IMR-90 (cell line): ENCODE measurements around the gene DHRS12. TPM values are rescaled to one million over a fixed set of nuclear protein-coding genes. Genes with fewer than 3 reads are reported as not detected.

Experiments used
- ATAC-seq: fragments of 200-7000 bp; cut with Tn5 transposase; 2 replicates; pipeline ENCODE4 v1.9.1; 2020; ENCODE audit warnings: low read depth, mild to moderate bottlenecking, moderate library complexity
- BruUV-seq: library from RNA; stranded (reverse); fragments of 400-500 nt; replicated peaks from 2 replicates; lab custom pipeline; 2021; lab: Mats Ljungman, UMichigan
- CTCF ChIA-PET: fragments of 300-600 bp; formaldehyde crosslinking; extraction: SDS; loops from one replicate; lab custom pipeline; 2021; ENCODE audit warnings: antibody characterized with exemption; lab: Yijun Ruan, JAX
- POLR2A ChIA-PET: fragments of 300-600 bp; sonication (Branson Sonifier 250); formaldehyde crosslinking; loops from one replicate; lab custom pipeline; 2022; ENCODE audit warnings: antibody characterized with exemption; ENCODE audit not compliant: unreplicated experiment; lab: Charles Lee
- DNase-seq: peaks from one replicate; pipeline ENCODE4 v3.0.0; 2013
- H2AFZ ChIP-seq: replicated peaks from 2 replicates; pipeline ENCODE3; 2013; ENCODE audit warnings: low read length, mild to moderate bottlenecking; ENCODE audit not compliant: poor library complexity
- H2AK5ac ChIP-seq: 2 replicates; pipeline ENCODE4 v1.6.1; 2013; ENCODE audit warnings: low read depth, low read length, inconsistent platforms
- H2AK9ac ChIP-seq: replicated peaks from 2 replicates; pipeline ENCODE3; 2013; ENCODE audit warnings: mild to moderate bottlenecking, low read depth, low read length, moderate library complexity; ENCODE audit not compliant: poor library complexity
- H2BK120ac ChIP-seq: 2 replicates; pipeline ENCODE4 v1.6.1; 2013; ENCODE audit warnings: low read depth, low read length, inconsistent platforms
- H2BK15ac ChIP-seq: 3 replicates; pipeline ENCODE4 v1.6.1; 2013; ENCODE audit warnings: low read depth, low read length, inconsistent platforms
- H2BK20ac ChIP-seq: 2 replicates; pipeline ENCODE4 v1.6.1; 2013; ENCODE audit warnings: low read depth, mild to moderate bottlenecking, inconsistent platforms, low read length, moderate library complexity
- H2BK5ac ChIP-seq: 2 replicates; pipeline ENCODE4 v1.6.1; 2013; ENCODE audit warnings: mild to moderate bottlenecking, low read depth, low read length, inconsistent platforms; ENCODE audit not compliant: poor library complexity, severe bottlenecking
- H3K14ac ChIP-seq: replicated peaks from 2 replicates; pipeline ENCODE4 v1.6.1; 2013; ENCODE audit warnings: low read depth, low read length, inconsistent platforms
- H3K18ac ChIP-seq: 2 replicates; pipeline ENCODE4 v1.6.1; 2013; ENCODE audit warnings: low read depth, low read length, control low read depth
- H3K23ac ChIP-seq: 2 replicates; pipeline ENCODE4 v1.6.1; 2013; ENCODE audit warnings: low read depth, low read length, inconsistent platforms
- H3K27ac ChIP-seq: 2 replicates; pipeline ENCODE4 v1.5.1; 2013; ENCODE audit warnings: mild to moderate bottlenecking, control low read depth, low read length; ENCODE audit not compliant: insufficient read depth
- H3K27me3 ChIP-seq: 2 replicates; pipeline ENCODE4 v1.6.1; 2013; ENCODE audit warnings: low read length; ENCODE audit not compliant: control insufficient read depth, insufficient read depth
- H3K36me3 ChIP-seq: 2 replicates; pipeline ENCODE4 v1.6.1; 2013; ENCODE audit warnings: low read length, mixed read lengths; ENCODE audit not compliant: control insufficient read depth, insufficient read depth
- H3K4ac ChIP-seq: 2 replicates; pipeline ENCODE4 v1.6.1; 2013; ENCODE audit warnings: low read depth, low read length, inconsistent platforms
- H3K4me1 ChIP-seq: 2 replicates; pipeline ENCODE4 v1.6.1; 2013; ENCODE audit warnings: low read length, mixed read lengths; ENCODE audit not compliant: control insufficient read depth, insufficient read depth
- H3K4me2 ChIP-seq: 2 replicates; pipeline ENCODE4 v1.6.1; 2013; ENCODE audit warnings: low read depth, mild to moderate bottlenecking, control low read depth, low read length, moderate library complexity
- H3K4me3 ChIP-seq: 2 replicates; pipeline ENCODE4 v1.5.1; 2013; ENCODE audit warnings: low read depth, mild to moderate bottlenecking, control low read depth, low read length, moderate library complexity; ENCODE audit not compliant: insufficient read depth
- H3K56ac ChIP-seq: 2 replicates; pipeline ENCODE4 v1.6.1; 2013; ENCODE audit warnings: low read length, inconsistent platforms; ENCODE audit not compliant: insufficient read depth; ENCODE audit errors: extremely low read depth
- H3K79me1 ChIP-seq, 2 experiments: 2 replicates each; pipeline ENCODE4 v1.6.1; 2013; ENCODE audit warnings: low read length in 2 of 2, inconsistent platforms in 1 of 2, low read depth in 1 of 2
- H3K9ac ChIP-seq: 2 replicates; pipeline ENCODE4 v1.6.1; 2013; ENCODE audit warnings: low read depth, low read length, control low read depth
- H3K9me1 ChIP-seq: 2 replicates; pipeline ENCODE4 v1.6.1; 2013; ENCODE audit warnings: low read length, inconsistent platforms; ENCODE audit not compliant: insufficient read depth
- H3K9me3 ChIP-seq: 2 replicates; pipeline ENCODE4 v1.6.1; 2013; ENCODE audit warnings: low read length; ENCODE audit not compliant: control insufficient read depth, insufficient read depth
- H4K20me1 ChIP-seq: 2 replicates; pipeline ENCODE4 v1.6.1; 2013; ENCODE audit warnings: low read length, inconsistent platforms; ENCODE audit not compliant: insufficient read depth
- H4K5ac ChIP-seq: 2 replicates; pipeline ENCODE4 v1.6.1; 2013; ENCODE audit warnings: mild to moderate bottlenecking, low read depth, low read length, control low read depth
- H4K8ac ChIP-seq, 2 experiments: 2 replicates each; pipeline ENCODE4 v1.6.1; 2013; ENCODE audit warnings: low read depth in 2 of 2, low read length in 2 of 2, control low read depth in 1 of 2, inconsistent platforms in 1 of 2
- H4K91ac ChIP-seq: 2 replicates; pipeline ENCODE4 v1.6.1; 2013; ENCODE audit warnings: low read depth, low read length, inconsistent platforms; ENCODE audit not compliant: insufficient read depth
- CTCF ChIP-seq: conservative IDR thresholded peaks from 2 replicates; pipeline ENCODE4 v1.5.1; 2012; ENCODE audit warnings: mild to moderate bottlenecking, low read depth, low read length, improper control_type of control experiment
- WGBS, 2 experiments: methylation state at CpG; one replicate each; pipeline versions ENCODE4 v1.1.5 to v1.1.7; 2013; ENCODE audit warnings: missing lambda C conversion rate in 2 of 2; ENCODE audit not compliant: insufficient read length in 1 of 2; ENCODE audit errors: extremely low coverage in 2 of 2; 5-methylcytosine and 5-hydroxymethylcytosine counted together
- dilution Hi-C: fragments of 300-500 bp; cut with HindIII; formaldehyde crosslinking; loops from one replicate; pipeline ENCODE4 v1.14.3; 2018; ENCODE audit warnings: low sequenced_read_pairs; ENCODE audit not compliant: unreplicated experiment
- in situ Hi-C: fragments of 300-500 bp; cut with MboI; formaldehyde crosslinking; loops from 3 replicates; pipeline ENCODE4 v1.14.3; 2019; ENCODE audit warnings: low sequenced_read_pairs, inconsistent platforms, mixed read lengths
- intact Hi-C: fragments of 100-400 bp; cut with micrococcal nuclease; formaldehyde crosslinking; loops from 2 replicates; pipeline ENCODE4 v1.10.0; 2022
- polyA plus RNA-seq, 3 experiments: library from polyadenylated mRNA; depleted of rRNA; stranded (reverse); fragments of >200 nt; gene quantifications; 2 replicates each; pipeline ENCODE4 v1.2.3, GENCODE V29; 2012; ENCODE audit warnings: low replicate concordance in 1 of 3
- total RNA-seq: library from RNA; depleted of rRNA; stranded (reverse); fragments of >200 nt; gene quantifications from 2 replicates; pipeline ENCODE4 v1.2.3, GENCODE V29; 2012
- TF ChIP-seq, protein P1 (sequence below): fragments of 150-350 bp; IDR thresholded peaks from 2 replicates; pipeline ENCODE4 v1.6.1; 2016; ENCODE audit warnings: low read depth, mild to moderate bottlenecking, low read length, moderate library complexity, borderline replicate concordance

Gene DHRS12
- total and polyA plus RNA-seq, 2 of the 4 experiments (the other 2 are of a cell fraction) = 1.3 to 1.6 TPM

DNA sequence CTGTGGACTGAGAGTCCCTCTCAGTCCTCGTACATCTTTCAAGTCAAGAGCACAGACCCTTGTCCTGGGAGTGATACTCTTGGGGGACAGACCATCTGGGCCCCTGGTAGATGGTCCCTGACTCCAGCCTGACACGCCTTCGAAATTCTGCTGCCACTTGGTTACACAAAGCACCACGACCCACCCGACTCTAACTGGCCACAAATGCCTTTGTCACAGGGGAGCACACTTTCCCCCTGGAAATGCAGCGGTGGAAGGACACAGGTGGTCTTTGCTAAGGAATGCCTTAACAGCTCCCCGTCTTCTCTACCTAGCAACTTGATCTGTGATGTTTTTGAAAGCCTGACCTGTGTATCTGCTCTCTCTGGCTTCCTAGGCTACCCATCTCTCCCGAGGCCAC is 13.8 kb upstream of the DHRS12 start:
- H3K4me1 ChIP-seq = no peaks in the 10 kb centered on the region
- no peak overlapping the region for H3K4me2 ChIP-seq
- ChIA-PET CTCF (no interaction called here), POLR2A (no interaction called here)
- peaks cover 62% of the 10 kb centered on the region for H3K27me3 ChIP-seq
- H4K20me1 ChIP-seq = no peaks in the 10 kb centered on the region
- no peaks in the 10 kb centered on the region for H3K79me1 ChIP-seq
- no peak overlapping the region for H3K27ac ChIP-seq
- no peak for TF ChIP-seq CTCF
- TF ChIP-seq, protein P1, sequence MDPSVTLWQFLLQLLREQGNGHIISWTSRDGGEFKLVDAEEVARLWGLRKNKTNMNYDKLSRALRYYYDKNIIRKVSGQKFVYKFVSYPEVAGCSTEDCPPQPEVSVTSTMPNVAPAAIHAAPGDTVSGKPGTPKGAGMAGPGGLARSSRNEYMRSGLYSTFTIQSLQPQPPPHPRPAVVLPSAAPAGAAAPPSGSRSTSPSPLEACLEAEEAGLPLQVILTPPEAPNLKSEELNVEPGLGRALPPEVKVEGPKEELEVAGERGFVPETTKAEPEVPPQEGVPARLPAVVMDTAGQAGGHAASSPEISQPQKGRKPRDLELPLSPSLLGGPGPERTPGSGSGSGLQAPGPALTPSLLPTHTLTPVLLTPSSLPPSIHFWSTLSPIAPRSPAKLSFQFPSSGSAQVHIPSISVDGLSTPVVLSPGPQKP = no peak
- H2BK15ac ChIP-seq = no peak overlapping the region
- no peak overlapping the region for H3K9ac ChIP-seq
- H2AFZ ChIP-seq = no peak overlapping the region
- H3K14ac ChIP-seq = no peak overlapping the region
- H3K56ac ChIP-seq = no peak overlapping the region
- H2BK20ac ChIP-seq = no peak overlapping the region
- intact Hi-C loops (loop anchor here (10.0 kb wide), 1 partner anchor 197 kb away; the partner anchor contains the start of genes ALG11 and ATP7B), dilution Hi-C loops (no loop called here), in situ Hi-C loops (loop anchor here (10.0 kb wide), 1 partner anchor 307 kb away; the partner anchor contains the start of gene NEK5)
- ATAC-seq (no peak), DNase-seq (no peak)
- no peak overlapping the region for H2AK5ac ChIP-seq
- no peaks in the 10 kb centered on the region for H3K9me3 ChIP-seq
- no peak overlapping the region for H4K91ac ChIP-seq
- 76% methylated on average over 6 of the region's 8 CpGs; no CpG with 5 or more reads in 1 of the 2 experiments for WGBS, 2 experiments
- BruUV-seq = no TSS peak
- no peak overlapping the region for H2BK120ac ChIP-seq
- H3K23ac ChIP-seq = no peak overlapping the region
- H3K4me3 ChIP-seq = no peak overlapping the region
- no peak overlapping the region for H2AK9ac ChIP-seq
- no peak overlapping the region for H4K8ac ChIP-seq
- H2BK5ac ChIP-seq = no peak overlapping the region
- no peak overlapping the region for H3K18ac ChIP-seq
- H3K36me3 ChIP-seq = no peaks in the 10 kb centered on the region
- no peak overlapping the region for H3K4ac ChIP-seq
- H3K9me1 ChIP-seq = peaks cover 4% of the 10 kb centered on the region; the same call in 1 of the 2 replicates
- no peak overlapping the region for H4K5ac ChIP-seq
